HepG2 (cell line): ENCODE measurements around the gene UBE3B.

Source experiments
- HDAC6 ChIP-seq: fragments of 200-600 bp; sonication (generic); IDR thresholded peaks from 2 replicates; pipeline ENCODE4 v1.7.0; 2017; ENCODE audit warnings: mild to moderate bottlenecking, antibody characterized with exemption, low read length, low read depth
- IRF1 ChIP-seq: sonication (generic); formaldehyde crosslinking; IDR thresholded peaks from 2 replicates; pipeline ENCODE4 v1.4.0; 2020; ENCODE audit warnings: low read depth, mild to moderate bottlenecking, missing genetic modification reagents
- STAG1 ChIP-seq: sonication (generic); formaldehyde crosslinking; IDR thresholded peaks from 2 replicates; pipeline ENCODE4 v1.4.0; 2020; ENCODE audit warnings: missing genetic modification reagents
- ZBTB3 ChIP-seq: sonication (generic); formaldehyde crosslinking; IDR thresholded peaks from 2 replicates; pipeline ENCODE4 v1.4.0; 2020; ENCODE audit warnings: low read depth, mild to moderate bottlenecking, moderate library complexity, missing genetic modification reagents, borderline replicate concordance
- ZFP1 ChIP-seq: IDR thresholded peaks from 2 replicates; pipeline ENCODE4 v1.6.1; 2016
- ZNF556 ChIP-seq: sonication (generic); formaldehyde crosslinking; IDR thresholded peaks from 2 replicates; pipeline ENCODE4 v1.4.0; 2020; ENCODE audit warnings: mild to moderate bottlenecking, missing genetic modification reagents, borderline replicate concordance
- TF ChIP-seq, protein P1 (sequence below): sonication (generic); formaldehyde crosslinking; IDR thresholded peaks from 2 replicates; pipeline ENCODE4 v1.5.1; 2020; ENCODE audit warnings: missing genetic modification reagents, mild to moderate bottlenecking, borderline replicate concordance

DNA sequence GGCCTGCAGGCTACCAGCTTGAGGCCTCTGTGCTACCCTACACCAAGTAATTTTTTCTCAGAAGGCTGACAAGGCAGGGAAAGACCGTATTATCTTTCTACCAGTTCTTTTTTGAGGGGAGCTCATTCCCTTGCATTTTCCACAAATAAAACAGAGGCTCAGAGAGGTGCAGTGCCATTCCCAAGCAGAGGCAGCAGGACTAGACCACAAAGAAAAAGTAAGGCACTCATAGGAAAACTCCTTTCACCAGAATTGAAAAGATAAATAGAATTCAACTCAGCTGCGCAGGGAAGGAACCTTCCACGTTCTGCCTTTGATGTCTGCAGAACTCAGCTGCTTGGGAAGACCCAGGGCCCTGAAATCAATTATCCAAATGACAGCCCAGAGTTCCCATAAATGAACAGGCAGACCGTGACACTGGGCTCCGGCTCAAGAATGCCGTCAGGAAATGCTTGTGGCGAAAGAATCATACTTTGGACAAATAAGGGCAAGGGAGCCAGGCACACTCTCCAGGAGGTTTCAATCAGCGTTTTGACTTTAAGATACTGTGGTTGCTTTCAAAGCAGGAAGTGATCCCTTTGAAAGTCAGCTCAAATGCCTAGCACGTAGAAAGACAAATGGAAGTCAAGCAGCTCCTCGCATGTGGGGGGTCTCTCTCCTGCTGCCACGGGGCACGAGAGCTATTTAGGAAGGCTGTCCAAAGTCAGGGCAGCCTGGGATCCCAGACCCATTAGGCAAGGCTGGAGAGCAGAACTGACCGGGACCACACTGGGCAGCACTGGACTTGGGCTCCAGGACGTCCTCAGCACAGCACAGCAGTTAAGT, 14.4 kb upstream of the UBE3B start:
- TF ChIP-seq ZFP1 (CRISPR knock-in tag) (no peak), HDAC6 (no peak), ZBTB3 (CRISPR knock-in tag) (no peak), IRF1 (CRISPR knock-in tag) (no peak), STAG1 (CRISPR knock-in tag) (no peak), ZNF556 (CRISPR knock-in tag) (no peak)
- TF ChIP-seq, protein P1, sequence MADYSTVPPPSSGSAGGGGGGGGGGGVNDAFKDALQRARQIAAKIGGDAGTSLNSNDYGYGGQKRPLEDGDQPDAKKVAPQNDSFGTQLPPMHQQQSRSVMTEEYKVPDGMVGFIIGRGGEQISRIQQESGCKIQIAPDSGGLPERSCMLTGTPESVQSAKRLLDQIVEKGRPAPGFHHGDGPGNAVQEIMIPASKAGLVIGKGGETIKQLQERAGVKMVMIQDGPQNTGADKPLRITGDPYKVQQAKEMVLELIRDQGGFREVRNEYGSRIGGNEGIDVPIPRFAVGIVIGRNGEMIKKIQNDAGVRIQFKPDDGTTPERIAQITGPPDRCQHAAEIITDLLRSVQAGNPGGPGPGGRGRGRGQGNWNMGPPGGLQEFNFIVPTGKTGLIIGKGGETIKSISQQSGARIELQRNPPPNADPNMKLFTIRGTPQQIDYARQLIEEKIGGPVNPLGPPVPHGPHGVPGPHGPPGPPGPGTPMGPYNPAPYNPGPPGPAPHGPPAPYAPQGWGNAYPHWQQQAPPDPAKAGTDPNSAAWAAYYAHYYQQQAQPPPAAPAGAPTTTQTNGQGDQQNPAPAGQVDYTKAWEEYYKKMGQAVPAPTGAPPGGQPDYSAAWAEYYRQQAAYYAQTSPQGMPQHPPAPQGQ: no peak
